Endothelial cell of umbilical vein (primary cell): Measurements from ENCODE around the gene CANT1. TPM values are rescaled to one million over a fixed set of nuclear protein-coding genes. Genes with fewer than 3 reads are reported as not detected.

Experiments
- BruUV-seq: library from RNA; stranded (reverse); fragments of 400-500 nt; replicated peaks from 2 replicates; lab custom pipeline; 2021; lab: Mats Ljungman, UMichigan
- CTCF ChIA-PET: fragments of 300-600, 350-600 bp; sonication (Branson Sonifier 250); formaldehyde crosslinking; loops from one replicate; lab custom pipeline; 2021; ENCODE audit warnings: antibody characterized with exemption, inconsistent platforms; lab: Charles Lee
- POLR2A ChIA-PET: fragments of 300-600, 350-600 bp; sonication (Branson Sonifier 250); formaldehyde crosslinking; loops from one replicate; lab custom pipeline; 2021; ENCODE audit warnings: antibody characterized with exemption, inconsistent platforms; lab: Charles Lee
- DNase-seq: peaks from one replicate; pipeline ENCODE4 v3.0.0-alpha.2; 2011; ENCODE audit warnings: low read depth, low spot score
- FAIRE-seq: peaks from 2 replicates; lab custom pipeline; 2011; peaks lifted over from hg19 to GRCh38; lab: Jason Lieb, UNC
- H2AFZ ChIP-seq: 2 replicates; pipeline ENCODE4 v1.6.0; 2012; ENCODE audit warnings: low read depth, low read length, control low read depth, inconsistent platforms
- H3K27ac ChIP-seq: 2 replicates; pipeline ENCODE4 v1.5.1; 2011; ENCODE audit warnings: low read depth, mild to moderate bottlenecking, control low read depth, low read length, moderate library complexity; ENCODE audit not compliant: insufficient read depth
- H3K27me3 ChIP-seq, 2 experiments: 2 replicates each; pipeline versions ENCODE4 v1.6.0 to v1.6.1; 2011; ENCODE audit warnings: low read length in 2 of 2, mixed read lengths in 1 of 2; ENCODE audit not compliant: control insufficient read depth in 2 of 2, insufficient read depth in 2 of 2
- H3K36me3 ChIP-seq, 2 experiments: 2 replicates in 1 of 2; 3 replicates in 1 of 2; pipeline ENCODE4 v1.5.1; 2011; ENCODE audit warnings: low read length in 2 of 2, mild to moderate bottlenecking in 1 of 2, moderate library complexity in 1 of 2; ENCODE audit not compliant: control insufficient read depth in 2 of 2, insufficient read depth in 2 of 2; ENCODE audit errors: extremely low read depth in 1 of 2
- H3K4me1 ChIP-seq: 3 replicates; pipeline ENCODE4 v1.5.1; 2011; ENCODE audit warnings: mild to moderate bottlenecking, low read length; ENCODE audit not compliant: control insufficient read depth, insufficient read depth; ENCODE audit errors: extremely low read depth
- H3K4me2 ChIP-seq: 2 replicates; pipeline ENCODE4 v1.6.1; 2011; ENCODE audit warnings: low read length, control low read depth, mixed read lengths; ENCODE audit not compliant: insufficient read depth
- H3K4me3 ChIP-seq, 3 experiments: fragments of 200-600 bp in 1 of 3; sonication (generic), shearing (Covaris generic) in 1 of 3; replicated peaks in 1 of 3; 2 replicates each; pipeline ENCODE4 v1.5.1; 2011 to 2016; ENCODE audit warnings: control low read depth in 3 of 3, low read length in 3 of 3, mild to moderate bottlenecking in 2 of 3, inconsistent platforms in 1 of 3, low read depth in 1 of 3, moderate library complexity in 1 of 3; ENCODE audit not compliant: insufficient read depth in 1 of 3
- H3K79me2 ChIP-seq: 2 replicates; pipeline ENCODE4 v1.6.0; 2012; ENCODE audit warnings: low read length, inconsistent platforms; ENCODE audit not compliant: control insufficient read depth, insufficient read depth
- H3K9ac ChIP-seq: replicated peaks from 2 replicates; pipeline ENCODE3; 2011; ENCODE audit warnings: low read length, control low read depth; ENCODE audit not compliant: insufficient read depth; ENCODE audit errors: extremely low read depth
- H3K9me1 ChIP-seq: replicated peaks from 3 replicates; pipeline ENCODE4 v1.6.0; 2011; ENCODE audit warnings: mild to moderate bottlenecking, low read length; ENCODE audit not compliant: control insufficient read depth, insufficient read depth; ENCODE audit errors: extremely low read depth
- H3K9me3 ChIP-seq: replicated peaks from 2 replicates; pipeline ENCODE4 v1.5.1; 2012; ENCODE audit warnings: low read length, inconsistent platforms; ENCODE audit not compliant: control insufficient read depth, insufficient read depth
- H4K20me1 ChIP-seq: replicated peaks from 2 replicates; pipeline ENCODE3; 2011; ENCODE audit warnings: mild to moderate bottlenecking, low read length; ENCODE audit not compliant: control insufficient read depth, insufficient read depth; ENCODE audit errors: extremely low read depth
- GATA2 ChIP-seq: IDR thresholded peaks from 2 replicates; pipeline ENCODE4 v1.7.0; 2011; ENCODE audit warnings: low read depth, mild to moderate bottlenecking, moderate library complexity, mixed read lengths, low read length; ENCODE audit not compliant: insufficient read length, insufficient read depth
- MYC ChIP-seq: IDR thresholded peaks from one replicate; pipeline ENCODE4 v1.6.1; 2011; ENCODE audit warnings: mild to moderate bottlenecking, low read depth, low read length
- POLR2A ChIP-seq: IDR thresholded peaks from 2 replicates; pipeline ENCODE4 v1.6.1; 2012; ENCODE audit warnings: low read depth, mild to moderate bottlenecking, control low read depth, low read length
- POLR2AphosphoS5 ChIP-seq: IDR thresholded peaks from 2 replicates; pipeline ENCODE4 v1.6.1; 2012; ENCODE audit warnings: low read depth, mild to moderate bottlenecking, control low read depth, low read length, moderate library complexity; ENCODE audit not compliant: insufficient read depth
- dilution Hi-C: fragments of 300-500 bp; cut with MboI; formaldehyde crosslinking; loops from one replicate; pipeline ENCODE4 v1.15.0; 2019; ENCODE audit warnings: low sequenced_read_pairs; ENCODE audit not compliant: extremely low pct_ligation_motif_present
- intact Hi-C: fragments of 100-400 bp; cut with micrococcal nuclease; formaldehyde crosslinking; loops from one replicate; pipeline ENCODE4 v1.10.0; 2022
- polyA plus RNA-seq, 4 experiments: library from polyadenylated mRNA; depleted of rRNA in 3 of 4; stranded (reverse) in 3 of 4; unstranded in 1 of 4; fragments of >200 nt; gene quantifications; 2 replicates each; pipeline versions ENCODE4 v1.2.1 to v1.2.3, GENCODE V29; 2011 to 2012; ENCODE audit warnings: missing spikeins in 1 of 4
- total RNA-seq: library from RNA; stranded (reverse); gene quantifications from 2 replicates; pipeline ENCODE4 v1.2.3, GENCODE V29; 2021

Gene CANT1
- total and polyA plus RNA-seq, 2 donors (not counting 3 experiments of a cell fraction or from before 2014, with no cell fraction given) = 85.0 to 93.6 TPM

DNA sequence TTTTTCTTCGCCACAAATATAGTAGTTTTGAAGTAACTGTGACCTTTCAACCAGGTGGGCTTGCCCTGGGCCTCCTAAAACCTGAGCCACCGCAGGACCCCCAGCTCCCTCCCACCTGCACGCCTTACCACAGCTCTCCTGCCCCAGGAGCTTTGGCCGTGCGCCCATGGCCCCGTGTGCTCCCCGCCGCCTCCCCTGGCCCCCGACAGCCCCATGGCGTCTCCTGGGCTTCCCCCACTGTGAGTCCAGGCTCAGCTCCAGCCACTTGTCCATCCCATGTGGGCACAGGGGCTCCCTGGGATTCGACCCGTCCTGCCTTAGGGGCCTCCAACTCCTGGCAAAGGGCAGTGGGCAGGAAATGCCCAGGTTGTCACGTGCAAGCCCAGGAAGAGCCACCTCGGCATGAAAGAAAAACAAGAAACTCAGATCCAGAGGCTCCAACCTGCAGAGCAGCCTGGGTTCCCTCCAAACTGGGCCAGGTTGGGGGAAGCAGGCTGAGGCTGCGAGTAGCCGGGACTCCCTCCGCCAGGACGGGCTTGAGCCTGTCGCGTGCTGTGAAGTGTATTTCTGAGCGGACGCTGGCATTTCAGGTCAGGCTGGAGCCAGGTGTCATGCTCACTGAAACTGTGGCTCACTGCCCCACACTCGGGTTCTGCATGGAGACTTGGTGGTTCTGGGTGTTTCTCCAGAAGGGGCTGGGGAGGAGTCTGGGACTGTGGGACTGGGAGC lies 35.6 kb downstream of the CANT1 start:
- H3K4me2 ChIP-seq = no peak overlapping the region
- dilution Hi-C loops = no loop called here
- no peaks in the 10 kb centered on the region for H3K4me1 ChIP-seq
- H3K36me3 ChIP-seq = no peaks in the 10 kb centered on the region
- no peaks in the 10 kb centered on the region for H3K27me3 ChIP-seq
- DNase-seq (no peak), FAIRE-seq (no peak)
- no peaks in the 10 kb centered on the region for H3K9me3 ChIP-seq
- CTCF ChIA-PET = interaction anchor here (1.1 to 9.1 kb wide), 2 partner anchors 108 to 111 kb away, joined by 3 to 171 read pairs; no protein-coding TSS in a partner anchor
- no peaks in the 10 kb centered on the region for H3K79me2 ChIP-seq
- H2AFZ ChIP-seq = no peak overlapping the region
- intact Hi-C loops = no loop called here
- H3K9ac ChIP-seq = no peak overlapping the region
- H3K27ac ChIP-seq = no peak overlapping the region
- no peak overlapping the region for H3K4me3 ChIP-seq
- POLR2A ChIA-PET = no interaction called here
- TF ChIP-seq POLR2AphosphoS5 = no peak
- no peak for TF ChIP-seq POLR2A
- BruUV-seq = no TSS peak
- no peaks in the 10 kb centered on the region for H3K9me1 ChIP-seq
- H4K20me1 ChIP-seq = no peaks in the 10 kb centered on the region

DNA sequence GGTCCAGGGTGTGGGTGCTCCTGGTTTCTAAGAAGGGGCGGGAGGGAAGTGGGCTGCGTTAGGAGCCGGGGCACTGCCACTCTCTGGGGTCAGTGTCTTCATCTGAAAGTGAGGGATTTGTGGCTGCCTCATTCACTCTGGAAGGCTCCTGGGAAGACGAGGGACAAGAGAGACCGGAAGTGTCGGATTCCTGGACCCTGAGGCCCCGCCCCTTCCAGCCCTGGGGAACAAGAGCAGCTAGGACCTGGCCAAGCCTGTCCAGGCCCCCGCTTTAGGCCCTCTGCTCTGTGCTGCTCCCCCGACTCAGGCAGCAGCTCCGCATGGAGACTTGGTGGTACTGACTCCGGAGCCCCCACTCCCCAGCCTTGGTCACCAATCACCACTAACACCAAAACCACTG lies 36.4 kb downstream of the CANT1 start:
- POLR2A ChIA-PET = no interaction called here
- CTCF ChIA-PET = interaction anchor here (9.1 kb wide), 1 partner anchor 107 kb away, joined by 171 read pairs; no protein-coding TSS in a partner anchor
- Histone ChIP-seq H3K79me2 (no peaks in the 10 kb centered on the region), H3K9ac (no peak overlapping the region), H3K4me3 (no peak overlapping the region), H3K27me3 (no peaks in the 10 kb centered on the region), H3K9me3 (no peaks in the 10 kb centered on the region), H3K36me3 (no peaks in the 10 kb centered on the region), H2AFZ (no peak overlapping the region), H3K27ac (no peak overlapping the region), H3K9me1 (no peaks in the 10 kb centered on the region), H3K4me2 (no peak overlapping the region), H4K20me1 (no peaks in the 10 kb centered on the region), H3K4me1 (no peaks in the 10 kb centered on the region)
- DNase-seq = no peak
- BruUV-seq = no TSS peak
- no peak for TF ChIP-seq GATA2
- TF ChIP-seq POLR2AphosphoS5 = no peak
- no peak for TF ChIP-seq MYC
- intact Hi-C loops = no loop called here
- dilution Hi-C loops = no loop called here
- no peak for FAIRE-seq
